Effector memory CD4-positive, alpha-beta T cell (primary cell): ENCODE results near the gene FABP3.

Source experiments
- DNase-seq, 3 donors: peaks; one replicate each; pipeline ENCODE4 v3.0.0-alpha.2; 2020
- H3K27ac ChIP-seq: 2 replicates; pipeline ENCODE4 v1.7.0; 2013; ENCODE audit warnings: mild to moderate bottlenecking, low read length, moderate library complexity; ENCODE audit not compliant: insufficient read depth, poor library complexity, severe bottlenecking
- H3K27me3 ChIP-seq: replicated peaks from 2 replicates; pipeline ENCODE4 v1.7.0; 2013; ENCODE audit warnings: mild to moderate bottlenecking, low read length; ENCODE audit not compliant: insufficient read depth, control insufficient read depth, poor library complexity, severe bottlenecking
- H3K36me3 ChIP-seq: 2 replicates; pipeline ENCODE4 v1.7.0; 2013; ENCODE audit warnings: mild to moderate bottlenecking, low read length, moderate library complexity; ENCODE audit not compliant: control insufficient read depth, insufficient read depth
- H3K4me1 ChIP-seq: 2 replicates; pipeline ENCODE4 v1.7.0; 2013; ENCODE audit warnings: low read length, mild to moderate bottlenecking; ENCODE audit not compliant: control insufficient read depth, insufficient read depth, poor library complexity, severe bottlenecking
- H3K4me3 ChIP-seq: 2 replicates; pipeline ENCODE4 v1.7.0; 2013; ENCODE audit warnings: low read length, low read depth, mild to moderate bottlenecking; ENCODE audit not compliant: insufficient read depth, poor library complexity, severe bottlenecking
- H3K9me3 ChIP-seq: 2 replicates; pipeline ENCODE4 v1.7.0; 2013; ENCODE audit warnings: mild to moderate bottlenecking, low read length, moderate library complexity; ENCODE audit not compliant: control insufficient read depth

The FABP3 gene

DNA sequence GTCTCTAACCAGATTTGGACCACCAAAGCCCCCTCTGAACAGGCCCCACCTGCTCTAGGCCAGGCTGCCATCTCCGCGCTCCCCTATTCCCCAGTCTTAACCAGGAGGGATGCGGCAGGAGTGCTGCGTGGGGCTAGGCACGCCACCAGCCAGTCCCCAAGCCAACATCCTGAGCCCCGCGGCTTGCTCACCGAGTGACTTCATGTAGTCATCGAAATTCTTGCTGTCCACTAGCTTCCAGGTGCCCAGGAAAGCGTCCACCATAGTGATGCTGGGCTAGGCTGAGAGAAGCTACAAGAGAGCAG is 173 bp downstream of the FABP3 start:
- no peak overlapping the region for H3K4me3 ChIP-seq
- H3K4me1 ChIP-seq, result peaks cover 11% of the 10 kb centered on the region

DNA sequence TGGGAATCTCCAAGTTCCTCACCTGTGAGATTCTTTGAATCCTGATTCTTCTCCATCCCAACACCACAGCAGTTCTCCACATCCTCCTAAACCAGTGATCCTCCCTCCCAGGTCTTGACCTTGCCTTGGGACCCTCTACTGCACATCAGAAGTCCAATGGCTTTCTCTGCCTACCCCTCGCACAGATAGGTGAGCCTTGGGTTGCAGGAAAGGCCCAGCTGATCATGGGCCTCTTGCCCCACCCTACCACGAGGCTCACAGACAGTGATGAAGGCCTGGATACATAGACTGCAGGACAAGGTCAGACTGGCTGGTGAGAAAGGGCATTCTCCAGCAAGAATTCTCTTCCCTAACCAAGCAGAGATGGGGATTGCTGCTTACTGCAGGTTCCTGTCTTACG is 825 bp downstream of the FABP3 start:
- DNase-seq, result no peak
- Histone ChIP-seq H3K36me3 (no peaks in the 10 kb centered on the region), H3K4me1 (peaks cover 11% of the 10 kb centered on the region), H3K9me3 (no peaks in the 10 kb centered on the region), H3K4me3 (no peak overlapping the region), H3K27ac (no peak overlapping the region), H3K27me3 (no peaks in the 10 kb centered on the region)

More for the DNA sequence above, 173 bp downstream of the FABP3 start:
- H3K27ac ChIP-seq, result no peak overlapping the region
- no peaks in the 10 kb centered on the region for H3K9me3 ChIP-seq
- no peaks in the 10 kb centered on the region for H3K36me3 ChIP-seq
- DNase-seq, result no peak
- H3K27me3 ChIP-seq, result no peaks in the 10 kb centered on the region

DNA sequence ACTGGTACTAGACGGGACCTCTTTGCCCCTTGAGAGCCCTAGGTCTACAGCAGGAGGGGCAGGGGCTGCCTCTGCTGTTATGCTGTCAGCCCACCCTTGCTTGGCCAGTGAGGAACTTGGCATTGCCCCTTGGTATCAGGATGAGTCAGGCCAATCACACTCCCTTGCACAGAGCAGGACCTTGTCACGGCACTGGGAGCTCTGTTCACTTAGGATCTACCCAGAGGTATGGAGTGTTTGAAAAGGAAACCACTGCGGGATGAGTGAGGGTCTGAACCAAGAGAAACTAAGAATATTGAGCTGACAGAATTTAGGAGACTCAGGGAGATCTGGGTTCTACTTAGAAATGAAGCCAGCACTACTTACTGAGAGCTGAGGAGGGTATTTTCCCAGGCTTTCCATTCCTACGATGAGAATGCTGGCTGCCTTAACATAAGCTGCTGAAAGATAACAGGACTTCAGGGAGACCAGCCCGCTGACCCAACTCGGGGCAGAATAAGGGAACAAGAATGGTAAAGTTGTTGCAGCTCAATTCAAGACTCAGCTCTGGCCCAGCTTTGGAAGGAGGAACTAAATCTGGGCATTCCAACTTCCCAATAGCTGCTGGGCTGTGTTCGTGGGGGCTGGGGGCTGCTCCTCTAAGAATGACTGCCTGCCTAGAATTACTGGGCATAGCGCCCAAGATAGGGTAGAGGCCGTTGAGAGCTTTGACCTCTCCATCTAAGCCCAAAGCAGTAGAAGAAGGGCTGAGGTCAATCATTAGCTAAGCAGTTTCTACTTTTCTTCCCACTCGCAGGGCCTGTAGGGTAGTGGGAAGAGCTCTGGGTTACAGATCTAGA is 1.5 kb downstream of the FABP3 start:
- Histone ChIP-seq H3K27ac (no peak overlapping the region), H3K4me1 (peaks cover 11% of the 10 kb centered on the region), H3K36me3 (no peaks in the 10 kb centered on the region), H3K4me3 (no peak overlapping the region), H3K9me3 (no peaks in the 10 kb centered on the region), H3K27me3 (no peaks in the 10 kb centered on the region)
- DNase-seq, result no peak

DNA sequence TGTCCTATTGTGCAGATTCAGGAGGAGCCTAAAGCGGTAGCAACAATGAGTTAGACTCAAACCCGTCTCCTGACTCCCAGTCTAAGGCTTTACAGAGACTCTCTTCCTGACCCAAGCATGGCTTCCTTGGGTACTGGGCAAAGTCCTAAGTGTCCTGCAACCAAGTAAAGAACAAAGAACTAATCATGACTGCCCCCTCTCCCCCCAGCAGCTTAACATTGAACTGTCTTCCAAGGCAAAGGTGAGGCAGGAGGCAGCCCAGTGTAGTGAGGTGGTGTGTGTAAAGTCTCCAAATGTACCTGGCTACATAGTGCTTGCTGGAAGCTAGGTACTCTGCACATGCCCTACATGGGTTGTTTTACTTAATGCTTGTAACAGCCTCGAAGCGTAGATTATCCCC is 2.3 kb downstream of the FABP3 start:
- H3K4me1 ChIP-seq, result peaks cover 11% of the 10 kb centered on the region
- H3K27ac ChIP-seq, result no peak overlapping the region
- H3K27me3 ChIP-seq, result no peaks in the 10 kb centered on the region
- no peaks in the 10 kb centered on the region for H3K36me3 ChIP-seq
- H3K9me3 ChIP-seq, result no peaks in the 10 kb centered on the region
- DNase-seq, result no peak
- no peak overlapping the region for H3K4me3 ChIP-seq

DNA sequence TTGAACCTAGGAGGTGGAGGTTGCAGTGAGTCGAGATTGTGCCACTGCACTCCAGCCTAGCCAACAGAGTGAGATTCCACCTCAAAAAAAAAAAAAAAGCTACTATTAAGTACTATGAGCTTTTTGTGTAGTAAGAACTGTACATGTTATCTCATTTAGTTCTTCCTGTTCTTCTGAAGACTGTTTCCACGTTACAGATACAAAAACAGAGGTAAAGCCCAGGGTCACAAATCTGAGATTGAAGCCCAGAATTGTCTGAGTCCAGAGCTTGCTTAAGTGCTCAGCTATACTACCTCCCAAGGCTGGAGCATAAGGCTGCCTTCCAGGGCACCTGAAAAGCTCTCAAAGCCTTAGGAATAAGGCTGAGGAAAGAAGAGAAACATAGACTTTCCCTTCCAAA is 2.9 kb downstream of the FABP3 start:
- Histone ChIP-seq H3K36me3 (peaks cover 2% of the 10 kb centered on the region), H3K9me3 (no peaks in the 10 kb centered on the region), H3K27me3 (no peaks in the 10 kb centered on the region), H3K4me3 (no peak overlapping the region), H3K4me1 (peaks cover 11% of the 10 kb centered on the region), H3K27ac (no peak overlapping the region)
- DNase-seq, result no peak

DNA sequence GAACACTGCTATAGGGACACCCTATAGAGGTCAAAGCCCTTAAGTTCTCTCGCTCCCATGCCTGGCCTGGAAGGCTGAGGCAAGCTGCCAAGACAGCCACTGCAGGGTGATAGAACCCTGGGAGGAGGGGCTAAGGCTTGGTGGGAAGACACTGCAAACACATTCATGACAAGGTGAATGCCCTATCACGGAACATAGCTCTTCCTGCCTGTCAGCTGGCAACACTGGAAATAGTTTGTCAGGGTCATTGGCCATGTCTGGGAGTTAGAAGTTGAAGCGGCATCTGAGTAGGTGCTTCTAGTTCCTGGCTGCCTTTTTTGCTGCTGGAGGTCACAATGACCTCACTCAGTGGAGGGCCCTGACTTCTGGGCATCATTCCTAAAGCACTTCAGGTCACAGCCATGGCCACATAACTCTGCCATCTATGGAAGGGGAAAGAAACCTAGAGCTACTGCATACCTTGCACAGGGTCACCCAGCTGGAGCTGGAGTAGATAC is 4.2 kb downstream of the FABP3 start:
- no peak for DNase-seq
- H3K4me1 ChIP-seq, result peaks cover 8% of the 10 kb centered on the region

DNA sequence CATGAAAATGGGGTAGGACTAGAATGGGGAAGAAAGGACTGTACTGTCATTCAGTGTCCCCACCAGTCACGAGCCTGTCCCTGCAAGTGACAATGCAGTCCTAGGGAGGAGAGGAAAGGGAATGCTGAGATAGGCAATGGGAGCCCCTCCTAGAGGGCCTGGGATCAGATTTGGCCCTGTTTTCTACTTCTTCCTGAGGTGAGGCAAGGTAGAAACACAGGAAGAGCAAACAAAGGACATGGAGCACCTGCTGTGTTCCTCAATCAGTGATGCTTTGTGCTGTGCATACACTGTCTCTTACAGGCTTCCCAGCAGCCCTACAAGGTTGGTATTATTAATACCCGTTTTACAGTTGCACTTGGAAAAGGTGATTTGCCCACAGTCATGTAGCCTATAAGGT is 6.1 kb downstream of the FABP3 start:
- Histone ChIP-seq H3K27ac (no peak overlapping the region), H3K4me3 (no peak overlapping the region), H3K27me3 (no peaks in the 10 kb centered on the region), H3K4me1 (no peaks in the 10 kb centered on the region), H3K9me3 (no peaks in the 10 kb centered on the region), H3K36me3 (peaks cover 13% of the 10 kb centered on the region)
- DNase-seq, result no peak

More for the DNA sequence above, 4.2 kb downstream of the FABP3 start:
- Histone ChIP-seq H3K4me3 (no peak overlapping the region), H3K9me3 (no peaks in the 10 kb centered on the region), H3K36me3 (peaks cover 13% of the 10 kb centered on the region), H3K27me3 (no peaks in the 10 kb centered on the region), H3K27ac (no peak overlapping the region)

DNA sequence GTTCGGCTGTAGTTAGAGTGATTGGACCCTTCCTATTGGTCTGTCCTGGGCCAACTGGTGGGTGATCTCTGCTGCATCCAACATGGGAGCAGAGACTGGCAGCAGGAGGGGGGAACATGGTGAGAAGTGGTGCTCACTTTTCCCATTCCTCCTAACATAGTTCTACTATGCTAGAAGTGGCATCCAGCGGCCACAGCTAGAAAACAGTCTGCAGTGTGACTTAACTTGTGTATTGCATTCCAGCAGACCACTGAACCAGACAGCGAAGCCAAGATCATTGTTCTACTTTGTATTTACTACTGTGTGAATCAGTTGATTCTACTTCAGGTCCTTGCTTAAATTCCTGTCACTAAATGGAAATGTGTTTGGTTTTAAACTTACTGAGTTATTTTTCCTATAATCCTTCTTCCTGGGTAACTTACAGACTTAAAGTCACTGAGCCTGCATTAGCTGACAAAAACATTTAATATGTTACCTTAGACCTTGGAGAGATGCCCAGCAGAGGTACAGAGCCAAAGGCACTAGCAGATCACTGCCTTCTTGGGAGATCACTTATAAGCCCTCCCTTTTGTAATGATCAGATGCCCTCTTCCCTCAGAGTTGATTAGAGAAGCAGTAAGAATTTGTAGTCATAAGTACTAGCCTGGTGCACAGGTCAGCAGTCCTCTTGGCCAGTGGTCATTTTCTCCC is 8.2 kb downstream of the FABP3 start:
- no peak for DNase-seq
- Histone ChIP-seq H3K27ac (no peak overlapping the region), H3K4me3 (no peak overlapping the region), H3K27me3 (no peaks in the 10 kb centered on the region), H3K9me3 (no peaks in the 10 kb centered on the region), H3K4me1 (no peaks in the 10 kb centered on the region), H3K36me3 (peaks cover 13% of the 10 kb centered on the region)

DNA sequence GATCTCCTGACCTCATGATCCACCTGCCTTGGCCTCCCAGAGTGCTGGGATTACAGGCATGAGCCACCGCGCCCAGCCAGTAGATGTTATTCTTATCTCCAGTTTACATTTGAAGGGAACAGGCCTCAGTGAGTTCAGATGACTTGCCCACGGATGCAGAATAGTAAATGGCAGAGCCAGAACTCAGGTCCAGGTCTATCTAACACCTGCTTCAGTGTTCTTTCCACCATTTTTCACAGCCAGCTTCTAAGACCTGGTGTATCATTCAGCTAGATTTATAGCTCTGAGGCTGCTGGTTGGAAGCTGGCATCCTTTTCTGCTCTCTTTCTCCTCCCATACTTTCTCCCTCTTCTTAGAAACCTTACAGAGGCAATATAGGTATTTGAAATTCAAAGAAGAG is 10.8 kb downstream of the FABP3 start:
- Histone ChIP-seq H3K4me1 (no peaks in the 10 kb centered on the region), H3K4me3 (no peak overlapping the region), H3K27ac (no peak overlapping the region), H3K9me3 (no peaks in the 10 kb centered on the region), H3K27me3 (no peaks in the 10 kb centered on the region), H3K36me3 (peaks cover 17% of the 10 kb centered on the region)
- no peak for DNase-seq

DNA sequence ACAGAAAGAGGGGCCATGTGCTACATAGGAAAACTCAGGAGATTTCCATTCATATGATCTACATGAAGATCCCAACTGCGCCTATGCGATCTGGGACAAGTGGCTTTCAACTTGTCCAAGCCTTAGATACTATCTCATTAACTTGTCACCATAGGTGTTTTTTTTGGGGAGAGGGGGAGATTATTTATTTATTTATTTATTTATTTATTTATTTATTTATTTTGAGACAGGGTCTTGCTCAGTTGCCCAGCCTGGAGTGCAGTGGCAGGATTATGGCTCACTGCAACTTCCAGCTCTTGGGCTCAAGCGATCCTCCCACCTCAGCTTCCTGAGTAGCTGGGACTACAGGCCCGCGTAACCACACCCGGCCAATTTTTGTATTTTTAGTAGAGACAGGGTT is 11.3 kb downstream of the FABP3 start:
- DNase-seq, result no peak
- H3K4me1 ChIP-seq, result no peaks in the 10 kb centered on the region
- no peak overlapping the region for H3K27ac ChIP-seq
- H3K27me3 ChIP-seq, result no peaks in the 10 kb centered on the region
- peaks cover 19% of the 10 kb centered on the region for H3K36me3 ChIP-seq
- no peak overlapping the region for H3K4me3 ChIP-seq
- H3K9me3 ChIP-seq, result no peaks in the 10 kb centered on the region
